OCI-LY1 (cell line): ENCODE results near the gene C11orf21.

ENCODE experiments used
- H2AFZ ChIP-seq: fragments of 200-600 bp; sonication (generic), shearing (Covaris generic); 2 replicates; pipeline ENCODE4 v1.6.0; 2014; ENCODE audit warnings: antibody characterized with exemption, mild to moderate bottlenecking, low read length
- H3F3A ChIP-seq: fragments of 200-600 bp; sonication (generic), shearing (Covaris generic); 2 replicates; pipeline ENCODE4 v1.6.0; 2014; ENCODE audit warnings: mild to moderate bottlenecking, antibody characterized with exemption, low read length, moderate library complexity; ENCODE audit not compliant: insufficient read depth
- H3K27ac ChIP-seq: fragments of 200-600 bp; sonication (generic); 2 replicates; pipeline ENCODE4 v1.5.1; 2014; ENCODE audit warnings: low read length, mixed run types, mild to moderate bottlenecking, low read depth; ENCODE audit not compliant: poor library complexity, severe bottlenecking
- H3K27me3 ChIP-seq: fragments of 200-600 bp; sonication (generic); 2 replicates; pipeline ENCODE4 v1.6.0; 2014; ENCODE audit warnings: antibody characterized with exemption, mild to moderate bottlenecking, low read length, moderate library complexity; ENCODE audit not compliant: insufficient read depth
- H3K36me3 ChIP-seq: fragments of 200-600 bp; sonication (generic); 2 replicates; pipeline ENCODE4 v1.6.1; 2014; ENCODE audit warnings: mild to moderate bottlenecking, antibody characterized with exemption, low read length, moderate library complexity, mixed read lengths; ENCODE audit not compliant: insufficient read depth
- H3K4me1 ChIP-seq: fragments of 200-600 bp; sonication (generic); 2 replicates; pipeline ENCODE4 v1.5.1; 2014; ENCODE audit warnings: mild to moderate bottlenecking, low read length, moderate library complexity; ENCODE audit not compliant: insufficient read depth, severe bottlenecking
- H3K4me2 ChIP-seq: fragments of 200-600 bp; sonication (generic), shearing (Covaris generic); 2 replicates; pipeline ENCODE4 v1.6.1; 2014; ENCODE audit warnings: low read length
- H3K4me3 ChIP-seq: fragments of 200-600 bp; sonication (generic); 2 replicates; pipeline ENCODE4 v1.5.1; 2014; ENCODE audit warnings: low read length, low read depth, mild to moderate bottlenecking, mixed read lengths; ENCODE audit not compliant: poor library complexity, severe bottlenecking
- H3K79me2 ChIP-seq: fragments of 200-600 bp; shearing (Covaris generic); 2 replicates; pipeline ENCODE4 v1.6.1; 2016; ENCODE audit warnings: mixed run types, low read length, mixed read lengths; ENCODE audit not compliant: insufficient read depth
- H3K9ac ChIP-seq: fragments of 200-600 bp; sonication (generic), shearing (Covaris generic); 2 replicates; pipeline ENCODE4 v1.6.1; 2014; ENCODE audit warnings: mild to moderate bottlenecking, low read length, mixed read lengths
- H3K9me2 ChIP-seq: fragments of 200-600 bp; sonication (generic), shearing (Covaris generic); 2 replicates; pipeline ENCODE4 v1.6.1; 2014; ENCODE audit warnings: low read depth, mild to moderate bottlenecking, low read length, mixed read lengths
- H3K9me3 ChIP-seq: fragments of 200-600 bp; shearing (Covaris generic); 2 replicates; pipeline ENCODE4 v1.6.1; 2014; ENCODE audit warnings: low read length, mixed read lengths
- H4K20me1 ChIP-seq: fragments of 200-600 bp; sonication (generic), shearing (Covaris generic); 2 replicates; pipeline ENCODE4 v1.6.0; 2016; ENCODE audit warnings: mild to moderate bottlenecking, low read length; ENCODE audit not compliant: insufficient read depth
- CTCF ChIP-seq: fragments of 200-600 bp; sonication (generic), shearing (Covaris generic); IDR thresholded peaks from 2 replicates; pipeline ENCODE4 v1.5.1; 2017; ENCODE audit warnings: mild to moderate bottlenecking, antibody characterized with exemption, low read length, moderate library complexity, mixed read lengths
- EZH2 ChIP-seq: fragments of 200-600 bp; sonication (generic), shearing (Covaris generic); IDR thresholded peaks from 2 replicates; pipeline ENCODE4 v1.8.0; 2017; ENCODE audit warnings: borderline replicate concordance, mixed run types, mild to moderate bottlenecking, antibody characterized with exemption, low read length, moderate library complexity, mixed read lengths

The C11orf21 gene

DNA sequence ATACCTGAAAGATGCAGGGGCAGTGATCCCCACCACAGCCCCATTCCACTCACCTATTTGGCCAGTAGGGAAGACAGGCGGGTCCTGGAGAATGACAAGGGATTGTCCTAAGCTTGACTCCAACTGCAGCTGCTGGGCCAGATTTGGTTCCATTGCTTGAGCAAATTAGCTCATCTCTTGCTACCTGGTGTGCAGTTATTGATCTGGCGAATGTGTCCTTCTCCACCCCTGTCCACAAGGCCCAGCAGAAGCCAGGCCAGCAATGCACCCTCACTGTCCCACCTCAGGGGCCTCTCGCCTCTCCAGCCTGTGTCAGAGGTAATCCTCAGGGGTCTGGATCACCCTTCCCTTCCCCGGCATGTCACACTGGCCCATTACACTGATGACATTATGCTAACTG is 23.4 kb upstream of the C11orf21 start:
- Histone ChIP-seq H2AFZ (no peak overlapping the region), H3F3A (no peaks in the 10 kb centered on the region), H3K27me3 (no peaks in the 10 kb centered on the region; the same call in 1 of the 2 replicates), H3K4me2 (no peak overlapping the region), H3K4me1 (no peaks in the 10 kb centered on the region), H3K27ac (no peak overlapping the region), H3K79me2 (no peaks in the 10 kb centered on the region), H3K36me3 (no peaks in the 10 kb centered on the region), H3K9ac (no peak overlapping the region), H3K4me3 (no peak overlapping the region), H3K9me2 (no peaks in the 10 kb centered on the region), H4K20me1 (no peaks in the 10 kb centered on the region), H3K9me3 (no peaks in the 10 kb centered on the region)
- TF ChIP-seq CTCF: no peak
- TF ChIP-seq EZH2: no peak

DNA sequence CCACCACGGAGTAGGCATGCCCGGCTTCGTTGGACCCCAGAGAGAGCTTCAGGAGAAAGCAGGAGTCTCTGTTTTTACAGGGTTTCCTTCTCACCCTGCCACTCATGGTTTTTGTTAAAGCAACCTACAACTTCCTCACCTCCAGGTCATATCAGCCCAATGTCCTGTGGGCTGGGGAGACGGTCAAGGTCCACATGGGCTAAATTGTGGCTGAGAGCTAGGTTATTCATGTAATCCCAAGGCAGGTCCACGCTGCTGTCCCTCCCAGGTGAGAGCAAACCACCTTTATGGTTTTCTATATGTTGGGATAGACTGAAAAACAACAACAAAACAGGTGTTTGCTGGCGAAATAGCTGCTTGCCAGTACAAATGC is 19.6 kb upstream of the C11orf21 start:
- no peak overlapping the region for H3K4me3 ChIP-seq
- no peaks in the 10 kb centered on the region for H3K4me1 ChIP-seq
- no peaks in the 10 kb centered on the region; the same call in 1 of the 2 replicates for H3K27me3 ChIP-seq
- H4K20me1 ChIP-seq: no peaks in the 10 kb centered on the region
- no peaks in the 10 kb centered on the region for H3F3A ChIP-seq
- no peak overlapping the region for H3K4me2 ChIP-seq
- H3K9ac ChIP-seq: no peak overlapping the region
- no peaks in the 10 kb centered on the region for H3K79me2 ChIP-seq
- H3K27ac ChIP-seq: no peak overlapping the region
- no peak overlapping the region for H2AFZ ChIP-seq
- H3K36me3 ChIP-seq: no peaks in the 10 kb centered on the region
- no peaks in the 10 kb centered on the region for H3K9me2 ChIP-seq
- TF ChIP-seq EZH2 (no peak), CTCF (no peak)
- no peaks in the 10 kb centered on the region for H3K9me3 ChIP-seq

DNA sequence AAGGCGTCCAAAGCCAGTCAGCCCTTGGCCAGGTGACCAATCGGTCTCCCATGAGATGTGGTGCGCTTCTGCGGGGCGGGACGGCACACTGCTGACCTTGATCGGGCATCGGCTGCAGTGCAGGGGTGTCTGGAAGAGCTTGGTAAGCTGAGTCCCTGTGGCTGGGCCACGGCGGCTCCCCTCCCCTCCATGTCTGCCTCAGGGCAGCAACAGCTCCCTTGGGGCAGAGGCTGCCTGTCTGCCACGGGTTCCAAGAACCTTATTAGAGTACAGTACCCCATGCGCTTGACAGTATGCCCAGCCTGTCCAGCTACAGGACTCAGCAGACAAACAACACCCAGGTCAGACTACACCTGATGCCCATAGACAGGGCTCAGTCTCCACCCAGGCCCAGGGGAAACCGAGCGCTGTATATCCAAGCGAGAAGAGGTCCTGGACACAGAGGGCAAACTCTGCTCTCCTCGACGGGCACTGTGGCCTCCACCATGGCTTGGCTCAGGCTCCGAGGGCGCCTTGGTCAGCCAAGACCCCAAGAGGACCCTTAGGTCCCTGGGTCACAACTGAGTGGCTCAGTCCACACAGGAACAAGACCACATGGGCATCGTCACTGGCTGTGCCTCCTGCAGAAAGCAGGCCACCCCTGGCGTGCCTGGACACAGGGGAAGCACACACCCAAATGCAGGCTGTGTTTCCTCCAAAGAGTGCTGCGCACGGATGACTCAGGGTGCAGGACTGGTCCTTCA is 19.0 kb upstream of the C11orf21 start:
- Histone ChIP-seq H3K9ac (no peak overlapping the region), H3K4me2 (no peak overlapping the region), H3K9me2 (no peaks in the 10 kb centered on the region), H3F3A (no peaks in the 10 kb centered on the region), H3K4me3 (no peak overlapping the region), H3K4me1 (no peaks in the 10 kb centered on the region), H3K36me3 (no peaks in the 10 kb centered on the region), H2AFZ (no peak overlapping the region), H3K27ac (no peak overlapping the region), H3K27me3 (no peaks in the 10 kb centered on the region; the same call in 1 of the 2 replicates), H4K20me1 (no peaks in the 10 kb centered on the region), H3K79me2 (no peaks in the 10 kb centered on the region), H3K9me3 (no peaks in the 10 kb centered on the region)
- TF ChIP-seq EZH2 (no peak), CTCF (no peak)
